NCI-H748 treated with DMSO at 0.1 percent for 48 hours (cell line): ENCODE results near the gene SUPT5H.

ENCODE experiments used
- DNase-seq: peaks from one replicate; lab custom pipeline; 2025; lab: John Stamatoyannopoulos, UW

The SUPT5H gene

DNA sequence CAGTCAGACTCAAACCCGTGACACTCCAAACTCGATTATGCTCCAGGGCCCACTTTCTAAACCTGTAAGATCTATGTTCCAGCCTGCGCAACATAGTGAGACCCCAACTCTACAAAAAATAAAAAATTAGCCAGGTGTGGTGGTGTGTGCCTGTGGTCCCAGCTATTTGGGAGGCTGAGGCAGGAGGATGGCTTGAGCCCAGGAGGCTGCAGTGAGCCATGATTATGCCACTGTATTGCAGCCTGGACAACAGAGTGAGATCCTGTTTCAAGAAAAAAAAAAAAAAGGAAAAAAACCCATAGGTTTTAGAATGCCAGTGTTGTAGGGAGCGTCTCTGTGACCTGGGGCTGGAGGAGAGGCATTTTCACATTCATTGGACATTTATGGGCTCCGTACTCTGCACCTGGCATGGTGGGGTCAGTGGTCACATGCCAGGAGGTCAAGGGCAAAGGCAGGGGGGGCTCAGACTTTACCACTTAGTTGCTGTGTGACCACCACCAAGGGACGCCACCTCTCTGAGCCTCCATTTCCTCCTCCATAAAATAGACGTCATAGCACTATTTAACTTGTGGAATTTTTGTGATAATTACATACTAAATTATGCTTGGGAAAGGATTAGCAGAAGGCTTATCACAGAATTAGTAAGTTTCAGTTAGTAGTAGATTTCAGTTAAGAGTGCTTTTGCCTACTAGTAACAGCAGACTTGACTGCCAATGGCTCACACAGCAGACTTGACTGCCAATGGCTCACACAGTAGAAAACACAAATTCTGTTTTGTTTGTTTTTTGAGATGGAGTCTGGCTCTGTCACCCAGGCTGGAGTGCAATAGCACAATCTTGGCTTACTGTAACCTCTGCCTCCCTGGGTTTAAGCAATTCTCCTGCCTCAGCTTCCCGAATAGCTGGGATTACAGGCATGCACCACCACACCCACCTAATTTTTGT, 75.4 kb downstream of the SUPT5H start:
- no peak for DNase-seq

DNA sequence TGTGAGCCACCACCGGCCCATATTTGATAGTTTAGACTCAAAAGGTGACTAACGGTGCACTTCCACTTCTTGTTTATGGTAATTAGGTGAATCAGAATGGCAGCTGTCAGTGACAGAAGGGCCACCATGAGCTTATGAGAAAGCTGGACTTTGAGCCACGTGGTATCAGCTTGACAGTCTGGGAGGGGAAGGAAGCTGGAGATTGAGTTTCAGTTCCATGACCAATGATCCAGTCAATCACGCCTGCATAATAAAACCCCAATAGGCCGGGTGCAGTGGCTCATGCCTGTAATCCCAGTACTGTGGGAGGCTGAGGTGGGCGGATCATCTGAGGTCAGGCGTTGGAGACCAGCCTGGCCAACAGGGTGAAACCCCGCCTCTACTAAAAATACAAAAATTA, 79.1 kb downstream of the SUPT5H start:
- DNase-seq = no peak

DNA sequence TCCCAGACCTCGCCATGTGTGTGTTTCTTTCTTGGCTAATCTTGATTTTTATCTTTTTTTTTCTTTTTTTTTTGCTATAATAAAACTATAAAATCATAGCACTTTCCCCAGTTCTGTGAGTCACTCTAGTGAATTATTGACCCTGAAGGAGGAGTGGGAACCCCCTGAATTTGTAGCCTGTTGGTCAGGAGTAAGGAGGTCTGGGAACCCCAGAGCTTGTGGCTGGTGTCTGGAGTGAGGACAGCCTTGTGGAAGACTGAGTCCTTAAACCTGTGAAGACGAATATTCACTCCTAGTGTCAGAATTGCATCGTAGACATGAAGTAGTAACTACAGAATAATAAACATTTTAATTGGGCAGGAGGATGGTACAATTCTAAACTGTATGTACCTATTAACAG, 79.8 kb downstream of the SUPT5H start:
- no peak for DNase-seq
